NCI-H69 (cell line): Measurements from ENCODE around the gene GDI1.

Experiments used
- DNase-seq: peaks from one replicate; lab custom pipeline; 2025; lab: John Stamatoyannopoulos, UW

GDI1 gene

GRCh38 chrX:154481911-154482601 is 45.1 kb downstream of the GDI1 start:
- DNase-seq, result peak; percentile 11

GRCh38 chrX:154482786-154483185 is 45.8 kb downstream of the GDI1 start:
- no peak for DNase-seq

GRCh38 chrX:154483325-154483724 is 46.4 kb downstream of the GDI1 start:
- no peak for DNase-seq

GRCh38 chrX:154484255-154485149 is 47.5 kb downstream of the GDI1 start:
- no peak for DNase-seq

- DNase-seq, result no peak
Observed at GRCh38 chrX:154485150-154486051, 48.4 kb downstream of the GDI1 start.

- DNase-seq, result peak; percentile 29
Observed at GRCh38 chrX:154486052-154486395, 49.1 kb downstream of the GDI1 start.

- peak; percentile 65 for DNase-seq
Observed at GRCh38 chrX:154486396-154487207, 49.6 kb downstream of the GDI1 start, which contains the start of gene UBL4A. UBL4A (minus strand) TSS chrX:154486615; CDS start chrX:154486584, 31 bp downstream.

GRCh38 chrX:154487518-154488290 is 50.8 kb downstream of the GDI1 start:
- DNase-seq, result no peak

- DNase-seq, result no peak
Observed at GRCh38 chrX:154488336-154489075, 51.6 kb downstream of the GDI1 start.

- DNase-seq, result no peak
Observed at GRCh38 chrX:154489182-154489581, 52.2 kb downstream of the GDI1 start.

GRCh38 chrX:154490021-154490413 is 53.1 kb downstream of the GDI1 start:
- peak; percentile 44 for DNase-seq

- DNase-seq, result peak; percentile 95
Observed at GRCh38 chrX:154490414-154491083, 53.6 kb downstream of the GDI1 start, which contains the start of gene SLC10A3. SLC10A3 (minus strand) TSS chrX:154490629; CDS start chrX:154488940, 1,689 bp downstream.
